OCI-LY1 (cell line): ENCODE results near the gene CDKL5.

Experiments
- H2AFZ ChIP-seq: fragments of 200-600 bp; sonication (generic), shearing (Covaris generic); 2 replicates; pipeline ENCODE4 v1.6.0; 2014; ENCODE audit warnings: antibody characterized with exemption, mild to moderate bottlenecking, low read length
- H3F3A ChIP-seq: fragments of 200-600 bp; sonication (generic), shearing (Covaris generic); 2 replicates; pipeline ENCODE4 v1.6.0; 2014; ENCODE audit warnings: mild to moderate bottlenecking, antibody characterized with exemption, low read length, moderate library complexity; ENCODE audit not compliant: insufficient read depth
- H3K27ac ChIP-seq: fragments of 200-600 bp; sonication (generic); 2 replicates; pipeline ENCODE4 v1.5.1; 2014; ENCODE audit warnings: low read length, mixed run types, mild to moderate bottlenecking, low read depth; ENCODE audit not compliant: poor library complexity, severe bottlenecking
- H3K27me3 ChIP-seq: fragments of 200-600 bp; sonication (generic); 2 replicates; pipeline ENCODE4 v1.6.0; 2014; ENCODE audit warnings: antibody characterized with exemption, mild to moderate bottlenecking, low read length, moderate library complexity; ENCODE audit not compliant: insufficient read depth
- H3K36me3 ChIP-seq: fragments of 200-600 bp; sonication (generic); 2 replicates; pipeline ENCODE4 v1.6.1; 2014; ENCODE audit warnings: mild to moderate bottlenecking, antibody characterized with exemption, low read length, moderate library complexity, mixed read lengths; ENCODE audit not compliant: insufficient read depth
- H3K4me1 ChIP-seq: fragments of 200-600 bp; sonication (generic); 2 replicates; pipeline ENCODE4 v1.5.1; 2014; ENCODE audit warnings: mild to moderate bottlenecking, low read length, moderate library complexity; ENCODE audit not compliant: insufficient read depth, severe bottlenecking
- H3K4me2 ChIP-seq: fragments of 200-600 bp; sonication (generic), shearing (Covaris generic); 2 replicates; pipeline ENCODE4 v1.6.1; 2014; ENCODE audit warnings: low read length
- H3K4me3 ChIP-seq: fragments of 200-600 bp; sonication (generic); 2 replicates; pipeline ENCODE4 v1.5.1; 2014; ENCODE audit warnings: low read length, low read depth, mild to moderate bottlenecking, mixed read lengths; ENCODE audit not compliant: poor library complexity, severe bottlenecking
- H3K79me2 ChIP-seq: fragments of 200-600 bp; shearing (Covaris generic); 2 replicates; pipeline ENCODE4 v1.6.1; 2016; ENCODE audit warnings: mixed run types, low read length, mixed read lengths; ENCODE audit not compliant: insufficient read depth
- H3K9ac ChIP-seq: fragments of 200-600 bp; sonication (generic), shearing (Covaris generic); 2 replicates; pipeline ENCODE4 v1.6.1; 2014; ENCODE audit warnings: mild to moderate bottlenecking, low read length, mixed read lengths
- H3K9me2 ChIP-seq: fragments of 200-600 bp; sonication (generic), shearing (Covaris generic); 2 replicates; pipeline ENCODE4 v1.6.1; 2014; ENCODE audit warnings: low read depth, mild to moderate bottlenecking, low read length, mixed read lengths
- H3K9me3 ChIP-seq: fragments of 200-600 bp; shearing (Covaris generic); 2 replicates; pipeline ENCODE4 v1.6.1; 2014; ENCODE audit warnings: low read length, mixed read lengths
- H4K20me1 ChIP-seq: fragments of 200-600 bp; sonication (generic), shearing (Covaris generic); 2 replicates; pipeline ENCODE4 v1.6.0; 2016; ENCODE audit warnings: mild to moderate bottlenecking, low read length; ENCODE audit not compliant: insufficient read depth
- EZH2 ChIP-seq: fragments of 200-600 bp; sonication (generic), shearing (Covaris generic); IDR thresholded peaks from 2 replicates; pipeline ENCODE4 v1.8.0; 2017; ENCODE audit warnings: borderline replicate concordance, mixed run types, mild to moderate bottlenecking, antibody characterized with exemption, low read length, moderate library complexity, mixed read lengths
- TF ChIP-seq, protein P1 (sequence below): fragments of 200-600 bp; sonication (generic), shearing (Covaris generic); IDR thresholded peaks from 2 replicates; pipeline ENCODE4 v1.5.1; 2017; ENCODE audit warnings: mild to moderate bottlenecking, antibody characterized with exemption, low read length, moderate library complexity, mixed read lengths

CDKL5 gene

DNA sequence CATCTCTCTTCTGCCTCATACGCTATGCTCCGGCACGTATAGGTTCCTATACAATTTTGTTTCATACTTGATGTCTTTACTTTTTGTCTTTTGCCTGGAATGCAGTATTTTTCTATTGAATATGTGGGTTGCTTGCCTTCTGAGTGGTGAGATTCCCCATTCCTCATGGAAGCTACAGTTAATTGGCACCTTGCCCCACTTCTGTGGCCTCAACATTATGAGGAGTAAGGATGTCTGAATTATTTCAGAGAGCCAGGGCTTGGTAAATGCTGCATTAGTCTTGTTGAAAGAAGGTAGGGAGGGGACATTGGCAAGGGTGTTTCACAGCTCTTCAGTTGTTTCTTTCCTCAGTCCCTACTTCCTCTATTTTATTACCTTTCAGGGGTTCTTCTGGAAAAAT is 23.0 kb downstream of the CDKL5 start:
- Histone ChIP-seq H3F3A (no peaks in the 10 kb centered on the region), H3K4me3 (no peak overlapping the region), H4K20me1 (no peaks in the 10 kb centered on the region), H3K9me3 (no peaks in the 10 kb centered on the region), H3K4me1 (no peaks in the 10 kb centered on the region), H3K79me2 (no peaks in the 10 kb centered on the region), H3K36me3 (no peaks in the 10 kb centered on the region), H2AFZ (no peak overlapping the region), H3K9me2 (no peaks in the 10 kb centered on the region), H3K4me2 (no peak overlapping the region), H3K27me3 (no peaks in the 10 kb centered on the region), H3K9ac (no peak overlapping the region), H3K27ac (no peak overlapping the region)
- TF ChIP-seq EZH2: no peak
- TF ChIP-seq, protein P1, sequence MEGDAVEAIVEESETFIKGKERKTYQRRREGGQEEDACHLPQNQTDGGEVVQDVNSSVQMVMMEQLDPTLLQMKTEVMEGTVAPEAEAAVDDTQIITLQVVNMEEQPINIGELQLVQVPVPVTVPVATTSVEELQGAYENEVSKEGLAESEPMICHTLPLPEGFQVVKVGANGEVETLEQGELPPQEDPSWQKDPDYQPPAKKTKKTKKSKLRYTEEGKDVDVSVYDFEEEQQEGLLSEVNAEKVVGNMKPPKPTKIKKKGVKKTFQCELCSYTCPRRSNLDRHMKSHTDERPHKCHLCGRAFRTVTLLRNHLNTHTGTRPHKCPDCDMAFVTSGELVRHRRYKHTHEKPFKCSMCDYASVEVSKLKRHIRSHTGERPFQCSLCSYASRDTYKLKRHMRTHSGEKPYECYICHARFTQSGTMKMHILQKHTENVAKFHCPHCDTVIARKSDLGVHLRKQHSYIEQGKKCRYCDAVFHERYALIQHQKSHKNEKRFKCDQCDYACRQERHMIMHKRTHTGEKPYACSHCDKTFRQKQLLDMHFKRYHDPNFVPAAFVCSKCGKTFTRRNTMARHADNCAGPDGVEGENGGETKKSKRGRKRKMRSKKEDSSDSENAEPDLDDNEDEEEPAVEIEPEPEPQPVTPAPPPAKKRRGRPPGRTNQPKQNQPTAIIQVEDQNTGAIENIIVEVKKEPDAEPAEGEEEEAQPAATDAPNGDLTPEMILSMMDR: no peak

DNA sequence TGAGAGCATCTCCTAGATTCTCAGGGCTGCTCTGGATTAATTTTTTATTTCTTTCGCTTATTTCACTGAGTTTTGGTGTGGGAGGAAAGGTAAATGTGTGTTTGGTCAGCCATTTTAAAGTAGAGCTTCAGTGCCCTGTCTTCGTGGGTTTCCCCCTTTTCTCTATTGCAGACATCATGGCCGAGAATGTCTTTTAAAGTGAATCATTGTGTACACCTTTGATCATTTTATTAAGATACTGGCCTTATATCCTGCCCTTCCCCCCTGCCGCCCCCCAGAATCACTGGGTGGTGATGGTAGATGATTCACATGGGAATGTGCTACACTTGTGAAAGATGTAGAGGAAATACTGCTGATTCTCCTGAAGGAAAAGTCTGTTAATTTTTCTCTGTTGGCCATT is 23.8 kb downstream of the CDKL5 start:
- Histone ChIP-seq H2AFZ (no peak overlapping the region), H3K4me3 (no peak overlapping the region), H3K9me3 (no peaks in the 10 kb centered on the region), H3K79me2 (no peaks in the 10 kb centered on the region), H3K9me2 (no peaks in the 10 kb centered on the region), H3F3A (no peaks in the 10 kb centered on the region), H3K36me3 (no peaks in the 10 kb centered on the region), H3K4me1 (no peaks in the 10 kb centered on the region), H3K27ac (no peak overlapping the region), H3K9ac (no peak overlapping the region), H3K27me3 (no peaks in the 10 kb centered on the region), H4K20me1 (no peaks in the 10 kb centered on the region), H3K4me2 (no peak overlapping the region)
- TF ChIP-seq, protein P1: no peak
- no peak for TF ChIP-seq EZH2

DNA sequence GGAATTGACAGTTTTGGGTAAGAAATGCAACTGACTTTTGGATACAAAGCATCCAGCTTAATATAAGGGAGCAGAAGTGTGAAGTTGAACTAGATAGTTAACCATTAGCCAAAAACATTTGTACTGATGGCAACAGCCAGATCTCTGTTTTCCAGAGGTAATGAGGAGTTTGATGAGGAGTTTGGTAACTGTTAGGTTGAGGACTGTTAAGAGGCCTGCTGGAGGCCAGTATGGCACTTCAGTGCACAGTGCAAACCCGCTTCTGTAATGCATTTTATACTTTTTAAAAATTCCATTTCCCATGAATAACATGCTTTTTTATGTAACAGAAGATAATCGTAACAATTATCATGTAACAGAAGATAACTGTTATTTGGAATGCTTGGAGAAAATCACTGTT is 30.0 kb downstream of the CDKL5 start:
- Histone ChIP-seq H3K27ac (no peak overlapping the region), H3F3A (no peaks in the 10 kb centered on the region), H3K27me3 (no peaks in the 10 kb centered on the region), H3K79me2 (no peaks in the 10 kb centered on the region), H4K20me1 (no peaks in the 10 kb centered on the region), H3K9ac (no peak overlapping the region), H3K9me3 (no peaks in the 10 kb centered on the region), H3K4me1 (no peaks in the 10 kb centered on the region), H3K9me2 (no peaks in the 10 kb centered on the region), H3K4me3 (no peak overlapping the region), H2AFZ (no peak overlapping the region), H3K36me3 (no peaks in the 10 kb centered on the region), H3K4me2 (no peak overlapping the region)
- TF ChIP-seq, protein P1: no peak
- no peak for TF ChIP-seq EZH2
